Mucosa of gallbladder (tissue), 1 donor: ENCODE results near the gene ZNF764. TPM values are rescaled to one million over a fixed set of nuclear protein-coding genes. Genes with fewer than 3 reads are reported as not detected.
A peak's percentile ranks its signal among the peaks of the same experiment; 100 is the strongest.

Source experiments
- DNase-seq: peaks from one replicate; pipeline ENCODE4 v3.0.0-alpha.2; 2020; ENCODE audit warnings: low spot score
- total RNA-seq: library from RNA; stranded (reverse); gene quantifications from one replicate; pipeline ENCODE4 v1.2.1, GENCODE V29; 2021
- donor health status: DM: no; HTN: no; CAD: no.

The ZNF764 gene
- total RNA-seq, 1 donor from 2014 or later, result 12.1 TPM

GRCh38 chr16:30570636-30571444 lies 12.7 kb upstream of the ZNF764 start:
- DNase-seq, result no peak

- DNase-seq, result no peak
Observed at GRCh38 chr16:30569746-30570635, 11.8 kb upstream of the ZNF764 start.

DNA sequence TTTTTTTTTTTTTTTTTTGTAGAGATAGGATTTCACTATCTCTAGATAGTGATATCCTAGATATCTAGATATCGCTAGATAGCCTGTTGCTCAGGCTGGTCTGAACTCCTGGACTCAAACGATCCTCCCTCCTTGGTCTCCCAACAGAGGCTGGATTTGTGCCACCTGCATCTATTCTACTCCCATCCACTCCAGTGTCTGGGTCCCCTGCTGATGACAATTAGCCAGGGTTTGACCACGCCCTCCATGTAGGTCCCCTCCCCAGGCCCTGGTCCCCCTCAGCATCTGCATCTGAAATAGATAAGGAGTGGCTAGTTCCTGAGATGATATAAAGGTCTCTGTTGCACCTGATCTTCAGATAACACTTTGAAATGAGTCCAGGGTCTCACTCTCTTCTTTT lies 11.1 kb upstream of the ZNF764 start:
- no peak for DNase-seq

- no peak for DNase-seq
Observed at GRCh38 chr16:30567991-30568638, 9.9 kb upstream of the ZNF764 start.

GRCh38 chr16:30567160-30567990 lies 9.2 kb upstream of the ZNF764 start:
- no peak for DNase-seq

- DNase-seq, result no peak
Observed at GRCh38 chr16:30566531-30566930, 8.4 kb upstream of the ZNF764 start.

DNA sequence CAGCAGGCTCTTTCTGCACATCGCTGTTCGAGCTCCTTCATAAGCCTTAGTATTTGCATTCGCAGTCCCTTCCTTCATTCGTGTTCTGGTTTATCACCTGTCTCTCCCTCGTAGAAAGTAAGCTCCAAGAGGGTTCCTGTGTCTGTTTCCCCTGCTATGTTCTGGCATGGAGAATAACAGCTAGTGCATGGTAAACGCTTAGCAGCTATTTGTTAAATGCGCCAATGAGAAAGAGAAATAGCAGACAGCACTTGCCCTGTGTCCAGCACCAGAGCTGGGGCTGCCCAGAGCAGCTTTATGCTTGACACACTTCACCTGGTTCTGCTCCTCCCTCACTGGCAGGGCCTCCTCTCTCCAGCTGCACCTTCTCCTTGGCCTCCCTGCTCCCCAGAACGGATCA lies 7.8 kb upstream of the ZNF764 start:
- DNase-seq, result no peak

DNA sequence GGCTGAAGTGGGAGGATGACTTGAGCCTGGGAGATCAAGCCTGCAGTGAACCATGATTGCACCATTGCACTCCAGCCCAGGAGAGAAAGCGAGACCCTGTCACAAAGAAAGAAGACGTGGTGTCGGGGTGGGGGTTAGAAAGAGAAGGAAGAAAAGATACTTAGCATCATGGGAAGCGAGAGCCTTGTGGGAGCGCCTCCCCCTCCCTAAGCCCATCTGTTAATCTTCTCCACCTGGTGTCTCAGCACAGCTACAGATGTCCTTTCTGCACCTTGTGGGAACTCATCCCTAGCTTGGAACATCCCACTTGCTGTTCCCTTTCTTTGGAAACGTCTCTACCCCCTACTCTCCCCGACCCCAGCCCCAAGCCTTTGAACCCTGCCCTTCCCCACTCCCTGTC lies 7.4 kb upstream of the ZNF764 start:
- DNase-seq, result no peak

DNA sequence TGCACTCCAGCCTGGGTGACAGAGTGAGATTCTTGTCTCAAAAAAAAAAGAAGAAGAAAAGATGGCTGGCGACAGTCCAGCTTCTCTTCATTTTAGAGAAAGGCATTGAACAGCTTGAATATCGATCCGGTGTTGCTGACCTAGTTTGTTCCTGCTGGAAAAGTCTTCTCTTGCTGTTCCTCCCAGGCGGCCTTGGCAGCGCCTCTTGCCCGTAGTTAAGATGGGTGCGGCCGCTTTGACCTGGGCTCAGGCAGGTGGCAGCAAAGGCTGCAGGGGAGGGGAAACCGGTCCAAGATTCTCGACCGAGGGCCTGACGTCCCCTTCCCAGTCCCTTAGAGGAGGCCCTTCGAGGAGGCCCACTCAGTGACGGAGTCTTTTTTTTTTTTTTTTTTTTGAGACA lies 3.8 kb upstream of the ZNF764 start:
- peak; percentile 56 for DNase-seq

- no peak for DNase-seq
Observed at GRCh38 chr16:30561089-30561816, 3.1 kb upstream of the ZNF764 start.

- DNase-seq, result no peak
Observed at GRCh38 chr16:30559690-30560089, 1.5 kb upstream of the ZNF764 start.

GRCh38 chr16:30558789-30559377 lies 709 bp upstream of the ZNF764 start:
- DNase-seq, result no peak

GRCh38 chr16:30557707-30557956 lies 542 bp downstream of the ZNF764 start:
- DNase-seq, result no peak

DNA sequence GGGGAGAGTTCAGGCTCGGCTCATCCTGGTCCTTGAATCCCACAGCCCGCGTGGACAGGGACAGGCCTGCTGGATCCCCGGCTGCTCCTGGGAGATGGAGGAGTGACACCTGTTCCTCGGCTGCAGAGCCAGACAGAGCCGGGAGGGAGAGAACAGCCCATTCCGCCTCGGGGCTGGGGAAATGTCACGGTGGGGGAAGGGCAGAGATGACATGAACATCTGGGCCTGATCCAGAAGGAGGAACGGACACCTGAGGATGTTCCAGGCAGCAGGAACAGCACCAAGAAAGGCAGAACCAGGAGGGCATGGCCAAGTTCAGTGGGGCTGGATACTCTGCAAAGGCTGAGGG lies 2.1 kb downstream of the ZNF764 start:
- DNase-seq, result no peak

- DNase-seq, result no peak
Observed at GRCh38 chr16:30555315-30556124, 2.7 kb downstream of the ZNF764 start.

- DNase-seq, result no peak
Observed at GRCh38 chr16:30554557-30555314, 3.4 kb downstream of the ZNF764 start.

GRCh38 chr16:30553393-30553899 lies 4.7 kb downstream of the ZNF764 start:
- no peak for DNase-seq

- DNase-seq, result no peak
Observed at GRCh38 chr16:30552956-30553355, 5.2 kb downstream of the ZNF764 start.

DNA sequence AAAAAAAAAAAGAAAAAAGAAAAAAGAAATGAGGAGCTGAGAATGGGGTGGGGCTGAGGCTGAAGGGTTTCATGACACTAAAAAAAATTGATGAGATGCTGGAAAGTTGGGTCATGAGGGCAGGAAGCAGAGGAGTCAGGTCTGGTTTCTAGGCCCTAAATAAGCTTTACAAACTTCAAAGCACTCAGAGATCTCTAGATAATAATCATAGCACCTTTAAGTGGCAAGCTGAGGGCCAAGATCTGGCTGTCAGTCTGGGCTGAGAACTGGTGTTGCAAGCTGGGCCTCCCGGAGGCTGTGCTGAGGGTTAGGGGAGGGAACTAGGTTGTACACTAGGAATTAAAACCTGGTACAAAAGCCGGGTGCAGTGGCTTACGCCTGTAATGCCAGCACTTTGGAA lies 6.4 kb downstream of the ZNF764 start:
- DNase-seq, result no peak
